Heart right ventricle (tissue), 16 donors: ENCODE data around the gene RAP1GAP2. TPM values are rescaled to one million over a fixed set of nuclear protein-coding genes. Genes with fewer than 3 reads are reported as not detected.

Experiments
- ATAC-seq, 8 donors: fragments of 200-7000 bp; cut with Tn5 transposase; one replicate each; pipeline ENCODE4 v1.9.1; 2020; ENCODE audit warnings: mild to moderate bottlenecking in 8 of 8, moderate library complexity in 8 of 8, moderate number of reproducible peaks in 1 of 8
- DNase-seq, 2 donors: peaks; one replicate each; pipeline ENCODE4 v3.0.0-alpha.2; 2020
- H3K27ac ChIP-seq, 10 donors: fragments of 200-600 bp; sonication (generic) in 2 of 10; one replicate each; pipeline versions ENCODE4 v1.5.0 to v1.8.0; 2020 to 2022; ENCODE audit warnings: mild to moderate bottlenecking in 3 of 10
- H3K27me3 ChIP-seq, 7 donors: fragments of 200-600 bp; one replicate each; pipeline ENCODE4 v1.8.0; 2021 to 2022; ENCODE audit warnings: mild to moderate bottlenecking in 2 of 7
- H3K36me3 ChIP-seq, 9 donors: fragments of 200-600 bp; sonication (generic) in 1 of 9; one replicate each; pipeline versions ENCODE4 v1.5.0 to v1.8.0; 2020 to 2022; ENCODE audit warnings: mild to moderate bottlenecking in 2 of 9
- H3K4me1 ChIP-seq, 9 donors: fragments of 200-600 bp; sonication (generic) in 1 of 9; one replicate each; pipeline versions ENCODE4 v1.5.0 to v1.8.0; 2020 to 2022; ENCODE audit warnings: mild to moderate bottlenecking in 4 of 9
- H3K4me3 ChIP-seq, 10 donors: fragments of 200-600 bp; sonication (generic) in 2 of 10; one replicate each; pipeline versions ENCODE4 v1.5.0 to v1.8.0; 2020 to 2022; ENCODE audit warnings: mild to moderate bottlenecking in 7 of 10, moderate library complexity in 2 of 10
- H3K9me3 ChIP-seq, 11 donors: fragments of 200-600 bp in 10 of 11; sonication (generic) in 2 of 11; one replicate each; pipeline versions ENCODE4 v1.5.0 to v1.8.0; 2013 to 2022; ENCODE audit warnings: mild to moderate bottlenecking in 2 of 11, control low read depth in 1 of 11, moderate library complexity in 1 of 11
- CTCF ChIP-seq, 9 donors: fragments of 200-600 bp; sonication (generic) in 2 of 9; IDR thresholded peaks; one replicate each; pipeline versions ENCODE4 v1.5.0 to v1.8.0; 2021 to 2022; ENCODE audit warnings: antibody characterized with exemption in 9 of 9, mild to moderate bottlenecking in 5 of 9, moderate library complexity in 1 of 9
- WGBS, 2 donors: extraction: QIAGEN DNeasy Blood & Tissue Kit; methylation state at CpG; one replicate each; pipeline ENCODE4 v1.1.7; 2013; ENCODE audit warnings: inconsistent platforms in 1 of 2; 5-methylcytosine and 5-hydroxymethylcytosine counted together
- intact Hi-C, 10 donors: fragments of 100-400 bp; cut with DNase I; formaldehyde crosslinking; loops; one replicate each; pipeline versions ENCODE4 v1.11.1 to v1.14.2; 2022
- polyA plus RNA-seq, 2 donors: library from polyadenylated mRNA; stranded (reverse); fragments of 200-250 nt; gene quantifications; one replicate each; pipeline ENCODE4 v1.2.3, GENCODE V29; 2013
- total RNA-seq, 10 donors: library from RNA; stranded (reverse); fragmentation: NEBNext Ultra II Directional in 3 of 10; extraction: Animal tissue kit (Norgen Biotek cat#: 25700) in 3 of 10; gene quantifications; one replicate each; pipeline versions ENCODE4 v1.2.1 to v1.2.4, GENCODE V29; 2021 to 2023
- donor health status: Arrhythmogenic right ventricular cardiomyopathy.
- donor health status: ischemic (EF 13 %, LVEDD 7.1; RV severe dilation, severe dysfunction).
- donor health status: healthy with polysubstance abuse.
- donor health status: DM: no; HTN: yes; CAD: no.
- donor health status: DM: no; HTN: no; CAD: no.
- donor health status: ischemic (EF 25% LVEDD 6.9; RV normal size, moderate dysfunction).
- donor health status: ischemic (EF 25% LVEDD 5.7; RV mildly dilated, moderate dysfunction).
- donor health status: healthy.
- donor health status: DM: yes; HTN: yes; CAD: no.
- donor health status: Ischemic cardiomyopathy.
- donor health status: ischemic (EF 35%, LVEDD 5.7; RV mildly dilated, moderate dysfunction).
- donor health status: nonischemic (EF 11% LVEDD 7.7; RV severe dilation, severe dysfunction).
- donor health status: DM: yes; HTN: yes; CAD: no.
- donor health status: PGD.
- donor health status: ischemic (EF 29% LVEDD 5.4; RV normal size, mild dysfunction).
- donor health status: nonischemic (EF 23%, LVEDD 6.1; RV moderate dilation, normal function).

RAP1GAP2 gene
- total and polyA plus RNA-seq, 12 donors, result 9.5 to 51.3 (median 34.6) TPM

- Histone ChIP-seq H3K4me3 (peak overlapping the region in 2 of 10 donors; percentile 18 to 34), H3K4me1 (peaks cover 16 to 49% (median 39%) of the 10 kb centered on the region in 9 donors), H3K9me3 (no peaks in the 10 kb centered on the region), H3K36me3 (peaks cover 0 to 22% (median 0%) of the 10 kb centered on the region in 9 donors), H3K27me3 (no peaks in the 10 kb centered on the region), H3K27ac (peak overlapping the region; percentile 86 to 93 (median 89))
- TF ChIP-seq CTCF (IDR thresholded peaks at IDR 0.05), result no peak
- DNase-seq (no peak), ATAC-seq (peak in 5 of 8 donors; percentile 6 to 55 (median 42))
- WGBS, 2 donors, result 61 to 64% methylated on average over 13 of the region's 13 CpGs
- intact Hi-C loops, result loop anchor here in 6 of 10 donors (2.0 to 10.0 kb wide), 5 partner anchors 70 to 168 kb away; no protein-coding TSS in a partner anchor
Observed at GRCh38 chr17:3004925-3005324, 208.7 kb downstream of the RAP1GAP2 start.

DNA sequence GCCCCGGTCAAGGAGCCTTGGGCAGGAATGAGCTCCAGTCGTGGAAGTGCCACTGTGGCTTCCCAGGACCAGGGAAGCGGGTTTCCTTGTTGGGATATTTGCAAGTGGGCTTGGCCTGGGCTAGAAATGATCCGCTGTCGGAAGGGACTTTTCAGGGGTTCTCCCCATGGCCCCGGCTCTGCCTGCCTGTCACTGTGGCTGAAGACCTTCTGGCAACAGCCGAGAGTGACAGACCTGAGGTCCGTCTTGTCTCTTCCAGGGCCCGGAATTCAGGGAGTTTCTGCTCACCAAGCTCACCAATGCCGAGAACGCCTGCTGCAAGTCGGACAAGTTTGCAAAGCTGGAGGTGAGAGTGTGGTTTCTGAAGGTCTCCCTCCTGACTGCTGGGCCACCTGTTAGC is 209.5 kb downstream of the RAP1GAP2 start:
- H3K4me1 ChIP-seq, result peaks cover 16 to 49% (median 39%) of the 10 kb centered on the region in 9 donors
- ATAC-seq (no peak), DNase-seq (no peak)
- 94 to 96% methylated on average over 12 of the region's 12 CpGs for WGBS, 2 donors
- TF ChIP-seq CTCF (IDR thresholded peaks at IDR 0.05), result no peak
- H3K9me3 ChIP-seq, result no peaks in the 10 kb centered on the region
- H3K27ac ChIP-seq, result no peak overlapping the region
- peaks cover 0 to 23% (median 0%) of the 10 kb centered on the region in 9 donors for H3K36me3 ChIP-seq
- no peak overlapping the region for H3K4me3 ChIP-seq
- no peaks in the 10 kb centered on the region for H3K27me3 ChIP-seq
- intact Hi-C loops, result loop anchor here in 5 of 10 donors (2.0 to 10.0 kb wide), 4 partner anchors 71 to 168 kb away; no protein-coding TSS in a partner anchor

DNA sequence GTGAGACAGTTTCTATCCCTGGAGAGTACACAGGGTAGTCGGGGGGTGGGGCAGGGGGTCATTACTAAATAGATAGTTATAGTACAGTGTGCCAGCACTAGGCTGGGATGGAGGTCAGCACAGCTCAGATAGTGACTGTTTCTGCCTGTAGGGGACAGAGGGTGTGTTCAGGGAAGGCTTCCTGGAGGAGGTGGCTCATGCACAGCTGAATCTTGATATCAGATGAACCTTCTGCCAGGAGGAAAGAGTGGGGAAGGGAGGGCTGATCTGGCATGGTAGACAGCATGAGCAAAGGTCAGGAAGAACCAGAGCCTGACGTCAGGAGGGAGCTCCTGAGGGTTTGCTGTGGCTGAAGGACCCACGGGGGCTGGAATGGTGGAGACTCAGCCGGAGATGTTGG is 210.6 kb downstream of the RAP1GAP2 start:
- no peaks in the 10 kb centered on the region for H3K27me3 ChIP-seq
- no peaks in the 10 kb centered on the region for H3K9me3 ChIP-seq
- H3K4me3 ChIP-seq, result no peak overlapping the region
- TF ChIP-seq CTCF (IDR thresholded peaks at IDR 0.05), result no peak
- DNase-seq (no peak), ATAC-seq (no peak)
- H3K27ac ChIP-seq, result no peak overlapping the region
- H3K4me1 ChIP-seq, result peaks cover 16 to 45% (median 36%) of the 10 kb centered on the region in 9 donors
- 66 to 72% methylated on average over 4 of the region's 4 CpGs for WGBS, 2 donors
- H3K36me3 ChIP-seq, result peaks cover 0 to 23% (median 0%) of the 10 kb centered on the region in 9 donors
- intact Hi-C loops, result loop anchor here in 3 of 10 donors (5.0 to 10.0 kb wide), 3 partner anchors 72 to 170 kb away; no protein-coding TSS in a partner anchor

DNA sequence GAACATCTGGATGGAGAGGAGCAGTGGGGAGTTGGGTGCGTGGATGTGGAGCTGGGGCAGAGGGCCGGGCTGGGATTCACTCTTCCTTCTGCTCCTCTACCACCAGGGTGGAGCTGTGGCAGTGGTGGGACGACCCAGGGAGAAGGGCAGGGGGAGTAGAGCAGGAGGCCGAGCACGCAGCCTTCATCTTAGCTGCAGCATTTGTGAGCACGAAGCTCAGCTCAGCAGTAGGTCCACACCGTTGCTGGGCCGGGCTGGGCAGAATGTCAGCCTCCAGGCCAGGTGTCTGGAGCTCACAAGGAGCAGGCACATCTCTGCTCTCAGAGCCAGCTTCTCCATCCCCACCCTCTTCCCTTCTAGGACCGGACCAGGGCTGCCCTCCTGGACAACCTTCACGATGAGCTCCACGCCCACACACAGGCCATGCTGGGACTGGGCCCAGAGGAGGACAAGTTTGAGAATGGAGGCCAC is 211.4 kb downstream of the RAP1GAP2 start:
- Histone ChIP-seq H3K27ac (no peak overlapping the region), H3K4me3 (no peak overlapping the region), H3K4me1 (peaks cover 17 to 36% (median 28%) of the 10 kb centered on the region in 9 donors), H3K36me3 (peaks cover 0 to 23% (median 0%) of the 10 kb centered on the region in 9 donors), H3K9me3 (no peaks in the 10 kb centered on the region), H3K27me3 (no peaks in the 10 kb centered on the region)
- intact Hi-C loops, result loop anchor here in 3 of 10 donors (5.0 to 10.0 kb wide), 3 partner anchors 73 to 170 kb away; no protein-coding TSS in a partner anchor
- WGBS, 2 donors, result 91 to 92% methylated on average over 11 of the region's 11 CpGs
- no peak for DNase-seq
- ATAC-seq, result no peak
- TF ChIP-seq CTCF (IDR thresholded peaks at IDR 0.05), result no peak
